WERI-Rb-1 (cell line): Measurements from ENCODE around the gene SFTPA2.

Experiments used
- DNase-seq: peaks from one replicate; pipeline ENCODE4 v3.0.0-alpha.2; 2020
- H3K27ac ChIP-seq: fragments of 250-450 bp; sonication (Bioruptor Pico); 2 replicates; pipeline ENCODE4 v1.5.1; 2020; ENCODE audit warnings: mild to moderate bottlenecking, moderate library complexity
- H3K27me3 ChIP-seq: fragments of 250-450 bp; sonication (Bioruptor Pico); 2 replicates; pipeline ENCODE4 v1.5.1; 2021; ENCODE audit warnings: mild to moderate bottlenecking, low read depth, moderate library complexity; ENCODE audit not compliant: insufficient read depth, severe bottlenecking
- H3K36me3 ChIP-seq: fragments of 250-450 bp; sonication (Bioruptor Pico); 2 replicates; pipeline ENCODE4 v1.5.1; 2020; ENCODE audit warnings: mild to moderate bottlenecking, moderate library complexity
- H3K4me3 ChIP-seq: 2 replicates; pipeline ENCODE4 v1.5.1; 2011; ENCODE audit warnings: low read depth, mild to moderate bottlenecking, control low read depth, low read length
- H3K9me3 ChIP-seq: fragments of 250-450 bp; sonication (Bioruptor Pico); 2 replicates; pipeline ENCODE4 v1.5.1; 2021; ENCODE audit warnings: mild to moderate bottlenecking, moderate library complexity; ENCODE audit not compliant: severe bottlenecking
- CTCF ChIP-seq: IDR thresholded peaks from 2 replicates; pipeline ENCODE4 v1.5.1; 2011; ENCODE audit warnings: low read depth, mild to moderate bottlenecking, control low read depth, inconsistent platforms, low read length

Gene SFTPA2

GRCh38 chr10:79507440-79508167, 52.6 kb downstream of the SFTPA2 start:
- TF ChIP-seq CTCF, result no peak
- H3K27me3 ChIP-seq, result no peaks in the 10 kb centered on the region
- no peaks in the 10 kb centered on the region for H3K36me3 ChIP-seq
- H3K27ac ChIP-seq, result no peak overlapping the region
- H3K9me3 ChIP-seq, result no peaks in the 10 kb centered on the region
- H3K4me3 ChIP-seq, result no peak overlapping the region
- no peak for DNase-seq
